HG03159 (cell line): ENCODE results near the gene EMSY.
"Not testable (repeated sequence)": the region's sequence is repeated elsewhere in the genome, so short reads cannot be mapped to it uniquely, and the experiment has no call there.

Experiments used
- ATAC-seq: cut with Tn5 transposase; IDR thresholded peaks from one replicate; pipeline ENCODE4 v1.9.1; 2021; ENCODE audit warnings: mild to moderate bottlenecking, moderate library complexity; ENCODE audit not compliant: unreplicated experiment

Gene EMSY

DNA sequence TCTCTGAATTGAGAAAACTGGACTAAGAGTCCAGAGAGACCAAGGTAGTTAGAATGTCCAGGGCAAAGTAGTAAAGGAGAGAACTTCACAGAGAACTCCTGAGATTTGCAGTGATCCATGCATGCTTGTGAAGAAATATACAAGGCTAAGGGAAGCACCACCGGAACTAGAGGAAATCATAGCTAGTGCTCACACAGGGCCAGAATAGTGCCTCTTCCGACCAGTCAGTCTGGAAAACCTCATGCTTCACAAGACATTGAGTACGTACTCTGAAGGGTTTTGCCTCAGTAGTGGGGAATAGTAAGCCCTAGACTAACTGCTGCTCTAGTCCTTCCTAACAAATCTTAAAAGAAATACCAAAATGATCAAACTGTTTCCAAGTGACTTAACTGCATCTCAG lies 117.7 kb downstream of the EMSY start:
- ATAC-seq, result no peak

DNA sequence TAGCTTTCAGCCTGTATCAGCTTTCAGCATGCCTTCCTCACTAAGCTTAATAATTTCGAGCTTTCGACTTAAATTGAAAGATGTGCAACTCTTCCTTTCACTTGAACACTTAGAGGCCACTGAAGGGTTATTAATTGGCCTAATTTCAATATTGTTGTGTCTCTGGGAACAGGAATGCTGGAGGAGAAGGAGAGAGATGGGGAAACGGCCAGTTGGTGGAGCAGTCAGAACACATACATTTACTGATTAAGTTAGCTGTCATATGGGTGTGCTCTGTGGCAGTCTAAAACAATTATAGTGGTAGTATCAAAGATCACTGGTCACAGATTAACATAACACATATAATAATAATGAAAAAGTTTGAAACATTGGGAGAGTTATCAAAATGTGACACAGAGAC lies 119.5 kb downstream of the EMSY start:
- ATAC-seq, result no peak

DNA sequence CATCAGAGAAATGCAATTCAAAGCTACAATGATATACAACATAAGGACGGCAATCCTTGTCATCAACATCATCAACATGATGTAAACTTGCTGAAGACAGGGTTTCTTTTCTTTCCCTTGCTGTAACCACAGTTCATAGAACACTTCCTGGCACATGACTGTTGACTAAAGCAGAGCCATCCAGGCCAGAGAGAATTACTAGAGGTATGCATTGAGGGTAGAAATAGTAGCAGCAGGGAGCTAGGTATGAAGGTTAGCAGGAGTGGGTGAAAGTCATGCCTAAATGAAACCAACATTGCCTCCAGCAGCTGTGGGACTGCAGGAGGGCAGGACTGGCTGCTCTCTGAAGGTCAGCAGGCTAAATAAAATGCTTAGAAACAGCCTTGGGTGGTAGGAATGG lies 122.0 kb downstream of the EMSY start:
- no peak for ATAC-seq

DNA sequence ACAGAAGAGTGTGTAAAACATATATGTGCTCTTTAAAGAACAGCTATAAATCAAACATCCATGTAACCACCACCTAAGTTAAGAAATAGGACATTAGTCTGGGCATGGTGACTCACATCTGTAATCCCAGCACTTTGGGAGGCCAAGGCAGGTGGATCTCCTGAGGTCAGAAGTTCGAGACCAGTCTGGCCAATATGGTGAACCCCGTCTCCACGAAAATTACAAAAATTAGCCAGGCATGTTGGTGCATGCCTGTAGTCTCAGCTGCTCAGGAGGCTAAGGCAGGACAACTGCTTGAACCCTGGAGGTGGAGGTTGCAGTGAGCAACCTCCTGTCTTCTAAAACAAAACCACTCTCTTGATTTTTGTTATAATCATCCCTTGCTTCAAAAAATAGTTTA lies 122.4 kb downstream of the EMSY start:
- ATAC-seq, result no peak

DNA sequence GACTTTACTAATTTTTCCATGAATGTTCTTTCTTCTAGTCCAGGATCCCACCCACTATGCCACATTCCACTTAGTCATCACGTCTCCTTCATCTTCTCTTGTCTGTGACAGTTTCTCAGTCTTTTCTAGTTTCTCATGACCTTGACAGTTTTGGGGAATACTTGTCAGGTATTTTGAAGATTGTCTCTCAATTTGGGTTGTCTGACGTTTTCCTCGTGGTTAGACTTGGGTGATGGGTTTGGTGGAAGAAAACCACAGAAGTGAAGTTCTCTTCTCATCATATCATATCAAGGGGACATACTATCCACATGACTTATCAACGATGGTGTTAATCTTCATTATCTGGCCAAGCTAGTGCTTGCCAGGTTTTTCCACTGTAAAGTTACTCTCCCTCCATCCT lies 123.3 kb downstream of the EMSY start:
- ATAC-seq, result no peak

DNA sequence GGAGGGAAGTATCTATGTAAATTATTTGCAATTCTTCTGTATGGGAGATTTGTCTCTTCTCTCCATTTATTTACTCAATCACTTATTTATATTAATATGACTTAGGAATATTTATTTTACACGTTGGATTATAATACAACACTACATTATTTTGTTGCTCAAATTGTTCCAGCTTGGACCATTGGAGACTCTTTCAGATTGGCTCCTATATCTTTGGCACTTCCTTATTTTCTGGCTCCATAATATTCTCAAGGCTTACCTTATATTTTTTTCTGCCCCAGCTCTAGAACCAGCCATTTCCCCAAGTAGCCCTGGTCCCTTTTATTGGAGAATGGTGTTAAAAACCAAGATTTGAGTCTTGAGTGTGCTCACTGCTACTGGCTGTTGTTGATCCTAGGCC lies 123.8 kb downstream of the EMSY start:
- no peak for ATAC-seq

DNA sequence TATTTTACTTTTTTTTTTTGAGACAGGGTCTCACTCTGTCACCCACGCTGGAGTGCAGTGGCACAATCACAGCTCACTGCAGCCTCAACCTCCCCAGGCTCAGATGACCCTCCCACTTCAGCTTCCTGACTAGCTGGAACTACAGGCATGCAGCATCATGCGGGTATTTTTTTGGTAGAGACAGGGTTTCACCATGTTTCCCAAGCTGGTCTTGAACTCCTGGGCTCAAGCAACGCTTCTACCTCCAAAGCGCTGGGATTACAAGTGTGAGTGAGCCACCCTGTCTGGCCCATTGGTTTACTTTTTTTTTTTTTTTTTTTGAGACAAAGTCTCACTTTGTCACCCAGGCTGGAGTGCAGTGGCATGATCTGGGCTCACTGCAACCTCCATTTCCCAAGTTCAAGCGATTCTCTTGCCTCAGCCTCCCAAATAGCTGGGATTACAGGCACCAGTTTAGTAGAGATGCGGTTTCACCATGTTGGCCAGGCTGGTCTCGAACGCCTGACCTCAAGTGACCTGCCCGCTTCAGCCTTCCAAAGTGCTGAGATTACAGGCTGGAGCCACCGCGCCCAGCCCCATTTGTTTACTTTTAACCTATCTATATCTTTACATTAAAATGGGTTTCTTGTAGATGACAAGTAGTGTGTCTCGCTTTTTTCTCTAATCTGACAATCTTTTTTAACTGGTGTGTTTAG lies 127.5 kb downstream of the EMSY start:
- ATAC-seq, result not testable (repeated sequence)

DNA sequence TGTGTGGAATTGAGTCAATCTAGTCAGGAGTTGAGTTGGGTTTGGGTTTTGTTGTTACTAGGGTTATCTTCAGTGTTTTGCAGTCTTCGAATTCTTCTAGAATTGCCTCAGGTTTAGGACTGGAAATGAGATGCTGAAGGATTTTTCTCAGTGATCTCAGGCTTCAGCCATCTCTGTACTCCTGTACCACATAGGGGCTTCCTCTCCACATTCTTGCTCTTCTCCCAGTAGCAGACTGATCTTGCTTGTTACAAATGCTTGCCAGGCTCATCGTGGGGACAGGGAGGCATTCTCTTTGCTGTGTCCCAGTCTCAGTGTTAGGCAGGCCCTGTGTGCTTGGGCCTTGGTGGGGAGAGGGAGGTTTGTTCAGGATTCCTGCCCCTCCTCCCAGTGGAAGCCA lies 129.6 kb downstream of the EMSY start:
- ATAC-seq, result no peak

DNA sequence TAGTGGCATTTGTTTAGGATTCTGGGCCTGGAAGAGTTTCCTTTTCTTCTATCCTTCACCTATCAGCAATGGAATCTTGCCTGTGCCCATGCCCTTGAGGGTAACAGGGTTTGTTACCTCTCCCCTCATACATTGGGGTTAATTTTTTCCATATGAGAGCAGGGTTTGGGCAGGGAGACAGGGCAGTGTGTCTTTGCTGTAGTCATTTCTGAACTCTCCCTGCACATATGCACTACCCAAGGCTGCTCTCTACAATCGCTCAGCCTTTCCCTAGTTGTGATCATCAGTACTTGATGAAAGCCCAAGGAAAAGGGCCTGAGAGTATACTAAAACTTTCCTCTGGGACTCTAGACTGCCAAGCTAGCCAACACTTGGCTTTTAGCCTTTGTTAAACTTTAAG lies 130.1 kb downstream of the EMSY start:
- no peak for ATAC-seq

DNA sequence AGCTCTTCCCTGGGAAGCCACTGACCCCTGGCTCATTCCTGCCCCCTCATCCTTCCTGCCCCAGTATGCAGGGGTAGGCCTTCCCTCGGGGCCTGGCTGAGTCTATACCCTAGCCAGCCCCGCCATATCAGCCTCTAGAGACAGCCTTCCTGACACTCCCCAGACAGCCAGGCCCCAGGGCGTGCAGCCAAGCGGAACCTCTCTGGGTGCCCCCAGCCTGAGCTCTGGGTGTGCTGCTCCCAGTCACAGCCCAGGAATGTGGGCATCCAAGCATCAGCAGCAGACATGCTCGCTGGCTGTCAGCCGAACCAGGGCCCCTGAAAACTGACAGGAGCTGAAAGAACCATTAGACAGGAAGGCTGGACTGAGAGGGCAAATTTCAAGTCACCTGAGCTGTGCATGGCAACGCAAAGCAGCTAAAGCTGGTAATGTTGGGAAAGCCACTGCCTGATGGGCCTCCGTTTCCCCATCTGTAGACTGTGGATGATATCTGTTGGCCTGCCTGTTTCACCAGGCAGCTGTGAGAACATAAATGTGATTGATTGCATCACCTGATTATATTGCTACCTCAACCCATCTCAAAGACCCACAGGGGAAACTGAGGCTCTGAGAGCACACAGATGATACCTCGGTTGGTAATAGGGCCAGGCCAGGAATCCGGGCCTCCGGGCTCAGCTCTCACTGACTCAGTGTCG lies 132.6 kb downstream of the EMSY start:
- no peak for ATAC-seq

DNA sequence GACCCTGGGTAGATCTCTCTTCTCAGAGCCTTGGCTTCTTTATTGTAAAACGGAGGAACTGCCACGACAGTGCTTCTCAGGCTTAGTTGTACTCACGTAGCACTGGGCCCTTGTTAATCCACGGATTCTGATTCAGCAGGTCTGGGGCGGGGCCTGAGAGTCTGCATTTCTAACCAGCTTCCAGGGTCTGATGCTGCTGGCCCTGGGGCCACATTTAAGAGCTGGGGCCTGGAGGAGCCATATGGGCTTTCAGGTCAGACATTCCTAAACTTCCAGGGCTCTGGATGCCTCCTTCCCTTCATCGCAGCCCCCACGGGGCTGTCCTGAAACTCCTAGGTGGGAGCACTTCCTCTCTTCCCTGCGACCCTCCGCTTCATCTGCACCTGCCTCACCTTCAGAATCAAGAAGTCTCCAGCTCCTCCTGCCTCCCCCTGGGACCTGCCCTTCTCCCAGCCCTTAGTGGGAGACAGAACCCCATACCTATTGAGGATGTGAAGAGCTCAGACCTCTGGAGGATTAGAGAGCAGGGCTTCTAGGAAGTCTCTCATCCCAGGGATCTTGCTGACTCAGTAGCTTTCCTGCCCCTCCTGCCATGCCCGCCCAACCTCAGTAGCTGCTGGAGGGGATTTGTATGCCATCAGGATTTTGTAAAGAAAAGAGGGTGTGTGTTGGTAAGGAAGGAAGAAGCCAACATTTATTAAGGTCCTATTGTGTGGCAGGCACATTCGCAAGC lies 133.3 kb downstream of the EMSY start:
- ATAC-seq, result no peak

DNA sequence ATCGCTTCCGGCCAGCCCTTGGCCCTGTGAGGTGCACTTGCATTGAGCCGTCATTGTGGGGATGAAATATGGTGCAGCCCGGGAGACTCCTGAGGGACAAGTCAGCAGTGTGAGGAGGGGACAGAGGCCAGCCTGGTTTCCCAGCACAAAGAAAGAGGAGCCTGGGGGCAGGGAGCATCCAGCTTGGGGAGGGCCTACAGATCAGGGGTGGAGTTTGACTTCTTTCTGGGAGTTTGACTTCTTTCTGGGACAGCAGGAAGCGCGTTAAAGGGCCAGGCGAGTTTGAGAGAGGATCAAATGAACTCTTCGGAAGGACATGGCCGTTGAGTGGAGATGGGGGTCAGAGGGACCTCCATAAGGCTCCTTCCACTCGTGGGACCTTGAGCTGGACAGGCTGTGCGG lies 133.8 kb downstream of the EMSY start:
- no peak for ATAC-seq

DNA sequence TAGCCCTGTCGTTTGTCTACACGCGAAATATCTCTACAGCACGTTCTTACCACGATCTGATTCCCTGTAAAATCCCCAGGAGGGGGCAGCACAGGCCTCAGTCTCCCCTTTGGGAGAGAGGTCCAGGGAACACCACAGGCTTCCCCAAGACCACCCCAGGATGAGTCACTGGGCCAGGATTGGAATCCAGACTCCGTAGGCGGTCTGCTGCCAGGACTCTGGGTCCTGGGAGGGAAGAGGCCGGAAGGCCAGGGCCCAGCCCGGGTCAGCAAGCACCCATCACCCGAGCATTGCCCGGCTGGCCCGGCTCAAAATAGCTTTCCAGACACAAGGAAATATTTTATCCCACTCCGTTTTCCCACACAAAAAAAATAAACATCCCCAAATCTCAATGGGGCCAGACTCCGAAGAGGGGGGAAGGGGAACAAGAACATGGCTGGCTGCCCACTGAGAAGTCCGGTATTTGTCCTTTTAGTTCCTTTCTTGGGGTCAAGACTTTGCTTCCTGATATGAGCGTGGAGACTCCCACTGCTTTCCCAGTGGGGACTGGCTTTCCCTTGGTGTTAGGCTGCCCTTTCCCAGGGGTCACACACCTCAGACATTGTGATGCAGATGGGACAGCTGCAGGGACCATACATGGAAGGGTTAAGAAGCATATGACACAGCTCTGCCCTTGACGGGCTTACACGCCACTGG lies 134.4 kb downstream of the EMSY start:
- ATAC-seq, result no peak

DNA sequence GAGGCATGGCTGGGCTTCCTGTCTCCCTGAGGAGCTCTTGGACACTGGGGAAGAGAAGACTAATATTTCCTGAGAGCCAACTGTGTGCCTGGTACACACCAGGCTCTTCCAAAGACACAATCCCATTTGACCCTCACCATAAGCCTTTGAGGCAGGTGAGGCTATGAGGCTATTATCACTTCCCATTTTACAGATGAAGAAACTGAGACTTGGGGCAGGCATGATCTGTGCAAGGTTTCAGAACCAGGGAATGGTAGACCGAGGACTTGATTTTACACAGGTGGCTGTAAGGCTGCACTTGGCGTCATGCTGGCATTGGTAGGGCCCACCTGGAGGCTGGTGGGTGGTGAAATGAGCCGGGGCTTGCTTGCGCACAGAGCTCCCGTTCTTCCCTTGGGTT lies 134.9 kb downstream of the EMSY start:
- ATAC-seq, result no peak

DNA sequence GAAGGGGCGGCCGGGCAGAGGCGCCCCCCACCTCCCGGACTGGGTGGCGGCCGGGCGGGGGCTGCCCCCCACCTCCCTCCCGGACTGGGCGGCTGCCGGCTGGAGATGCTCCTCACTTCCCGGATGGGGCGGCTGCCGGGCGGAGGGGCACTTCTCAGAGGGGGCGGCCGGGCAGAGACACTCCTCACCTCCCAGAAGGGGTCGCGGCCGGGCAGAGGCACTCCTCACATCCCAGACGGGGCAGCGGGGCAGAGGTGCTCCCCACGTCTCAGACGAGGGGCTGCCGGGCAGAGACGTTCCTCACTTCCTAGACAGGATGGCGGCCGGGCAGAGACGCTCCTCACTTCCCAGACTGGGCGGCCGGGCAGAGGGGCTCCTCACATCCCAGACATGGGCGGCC lies 137.7 kb downstream of the EMSY start:
- ATAC-seq, result not testable (repeated sequence)

DNA sequence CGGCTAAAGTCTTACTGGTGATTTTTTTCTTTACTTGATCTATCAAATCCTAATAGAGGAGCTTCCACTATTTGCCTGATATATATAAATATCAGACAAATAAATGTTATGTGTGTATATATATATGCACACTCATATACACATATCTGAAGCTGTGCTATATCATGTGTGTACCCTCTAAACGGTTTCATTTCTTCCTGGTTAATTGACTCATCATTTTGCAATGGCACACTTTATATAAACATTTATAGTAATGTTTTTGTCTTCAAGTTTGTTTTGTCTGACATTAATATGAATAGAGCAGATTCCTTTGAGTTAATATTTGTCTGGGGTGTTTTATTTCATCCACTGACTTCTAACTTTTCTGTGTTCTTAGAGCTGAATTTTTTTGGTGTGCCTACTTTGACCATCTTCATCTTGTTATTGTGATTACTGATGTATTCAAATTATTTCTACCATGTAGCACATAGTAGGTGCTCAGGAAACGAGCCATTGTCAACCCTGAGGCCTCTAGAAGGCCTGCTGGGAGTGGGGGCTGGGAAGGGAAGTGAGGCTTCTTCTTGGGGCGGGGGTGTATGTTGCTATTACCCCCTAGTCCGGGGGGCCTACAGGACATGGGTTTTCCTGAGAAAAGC lies 143.1 kb downstream of the EMSY start:
- ATAC-seq, result no peak

DNA sequence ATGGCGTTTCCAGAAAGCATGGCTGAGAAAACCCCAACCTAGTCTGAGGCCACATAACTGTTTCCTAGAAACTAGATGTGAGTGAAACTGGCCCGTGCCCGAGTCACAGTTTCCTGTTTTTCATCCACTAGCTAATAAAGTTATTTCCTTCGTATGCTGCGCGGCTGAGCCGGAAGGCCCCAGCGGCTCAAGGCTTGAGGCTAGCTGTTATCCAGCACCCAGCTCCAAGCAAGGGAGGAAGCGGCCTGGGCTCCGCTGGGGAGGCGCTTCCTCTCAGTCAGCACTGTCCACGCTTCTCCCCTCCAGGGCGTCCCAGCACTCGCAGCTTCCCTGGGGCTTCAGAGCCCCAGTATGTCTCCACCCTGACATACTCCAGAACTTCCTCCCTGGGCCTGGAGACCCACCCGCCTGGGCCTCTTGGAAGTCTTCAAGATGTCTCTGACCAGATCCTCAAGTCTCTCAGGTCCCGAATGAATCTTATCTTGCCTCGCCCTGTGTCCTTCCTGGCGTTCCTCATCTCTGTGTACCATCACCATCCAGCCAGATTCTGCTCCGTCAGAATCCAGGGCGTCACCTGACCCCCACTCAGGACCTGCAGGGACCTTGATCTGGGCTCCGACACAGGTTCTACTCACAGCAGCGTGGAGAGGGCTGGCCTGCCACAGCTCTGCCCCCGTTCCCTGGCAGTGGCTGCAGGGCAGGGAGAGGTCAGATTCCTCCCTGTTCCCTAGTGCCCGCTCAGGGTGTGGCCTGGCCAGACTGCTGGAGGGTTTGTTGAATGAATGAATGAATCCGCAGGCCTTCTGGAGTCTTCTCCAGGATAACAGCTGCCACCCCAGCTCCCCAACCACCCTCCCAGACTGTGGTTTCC lies 143.9 kb downstream of the EMSY start:
- no peak for ATAC-seq

DNA sequence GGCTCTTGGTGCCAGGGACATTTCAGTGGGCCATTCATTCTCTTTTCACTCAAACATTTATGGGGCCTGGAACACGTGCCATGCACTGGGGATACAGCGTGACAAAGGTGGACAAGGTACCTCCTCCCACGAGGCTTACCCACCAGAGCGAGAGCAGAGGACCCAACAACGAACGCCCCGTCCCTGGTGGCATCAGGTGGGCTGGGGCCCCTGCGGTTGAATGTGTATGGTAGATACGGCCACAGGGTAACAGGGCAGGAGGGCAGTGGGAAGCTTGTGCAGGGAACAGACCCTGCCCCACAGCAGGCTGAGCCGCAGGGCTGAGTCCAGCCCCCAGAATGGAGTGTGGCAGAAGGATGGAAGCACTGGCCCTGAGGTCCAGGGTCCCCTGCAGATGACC lies 144.7 kb downstream of the EMSY start:
- ATAC-seq, result no peak

DNA sequence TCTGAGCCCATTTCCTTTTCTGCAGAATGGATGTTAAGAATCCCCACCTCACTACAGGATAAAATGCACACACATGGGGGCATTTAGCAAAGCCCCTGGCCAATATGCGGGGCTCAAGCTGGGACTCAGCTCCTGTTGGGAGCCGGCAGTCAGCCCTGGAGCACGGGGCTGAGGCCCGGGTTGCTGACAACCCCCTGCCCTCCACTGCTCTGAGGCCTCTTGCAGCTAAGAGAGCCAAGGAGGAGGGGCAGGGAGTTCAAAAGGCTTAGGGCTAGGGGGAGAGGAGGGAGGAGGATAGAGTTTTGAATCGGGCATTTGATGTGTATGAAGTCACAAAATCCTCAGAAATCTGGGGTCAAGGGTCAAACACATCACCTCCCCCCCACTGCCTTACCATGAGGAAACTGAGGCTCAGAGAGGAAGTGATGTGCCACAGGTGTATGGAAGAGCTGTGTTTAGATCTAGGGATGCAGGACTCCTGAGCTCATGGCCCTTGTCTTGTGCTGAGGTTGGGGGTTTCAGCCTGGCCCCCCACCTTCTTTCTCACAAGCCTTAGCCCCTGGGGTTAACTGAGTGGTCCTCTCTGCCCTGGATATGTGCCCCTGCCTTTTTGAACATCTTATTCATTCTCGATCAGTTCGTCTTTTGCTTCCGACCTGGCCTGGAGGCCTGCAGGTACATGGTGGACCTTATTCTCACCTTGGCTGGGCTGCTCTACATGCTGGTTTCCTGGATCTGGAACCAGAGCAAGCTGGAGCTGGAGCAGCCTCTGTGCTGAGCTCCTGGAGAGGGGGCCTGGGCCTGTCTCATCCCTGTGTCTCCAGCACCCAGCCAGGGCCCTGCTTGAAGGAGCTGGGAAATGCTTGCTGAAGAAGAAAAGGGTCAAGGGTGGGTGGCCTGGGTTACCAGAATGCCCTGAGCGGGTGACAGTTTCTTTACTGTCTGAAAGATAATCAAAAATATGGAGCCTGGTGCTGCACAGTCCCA lies 145.4 kb downstream of the EMSY start:
- ATAC-seq, result no peak
